Measurements from ENCODE around the gene ITPR3. TPM values are rescaled to one million over a fixed set of nuclear protein-coding genes. Genes with fewer than 3 reads are reported as not detected.

Gene ITPR3
- total and polyA plus RNA-seq, 4 donors, result 0.49 to 2.8 (median 0.71) TPM

DNA sequence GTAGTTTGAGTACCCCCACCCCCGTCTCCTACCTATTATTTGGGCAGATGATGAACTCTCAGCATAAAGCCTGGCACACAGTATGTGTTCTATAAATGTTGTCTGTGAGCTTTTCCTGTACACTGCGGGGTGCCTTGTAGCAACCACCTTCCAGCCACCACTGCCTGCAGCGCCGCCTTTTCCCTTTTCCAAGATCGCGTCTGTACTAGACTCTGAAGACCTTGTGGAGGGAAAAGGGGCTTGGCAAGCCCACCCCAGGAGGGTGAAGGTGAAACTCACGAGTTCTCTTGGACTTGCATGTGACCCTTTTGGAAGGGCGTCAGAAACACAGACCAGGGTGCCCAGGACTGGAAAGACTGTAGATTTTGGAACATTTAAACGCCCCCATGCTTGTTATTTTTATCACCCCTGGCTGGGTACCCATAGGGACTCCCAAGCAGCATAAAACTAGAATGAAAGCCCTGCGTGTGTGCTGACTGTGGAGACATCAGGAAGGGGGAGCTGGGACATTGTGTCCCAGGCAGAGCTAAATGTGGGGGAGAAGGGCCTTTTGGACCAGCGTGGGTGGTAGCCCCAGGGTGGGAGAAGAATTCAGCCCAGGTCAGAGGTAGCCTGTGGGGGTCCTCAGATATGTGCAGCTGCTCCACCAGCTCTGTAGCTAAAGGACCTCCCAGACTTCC lies 49.3 kb upstream of the ITPR3 start:
- Histone ChIP-seq H3K36me3 (ENCODE audit: control insufficient read depth in 4 of 4, insufficient read depth in 3 of 4, low read depth in 1 of 4, low read length in 3 of 4) (peaks cover 0 to 19% (median 13%) of the 10 kb centered on the region in 4 donors), H3K27ac (ENCODE audit: low read depth in 1 of 2, low read length in 2 of 2) (peak overlapping the region; percentile 63 to 85), H3K4me3 (ENCODE audit: low read depth in 1 of 3, low read length in 3 of 3) (peak overlapping the region; percentile 1 to 71 (median 60)), H3K9me3 (ENCODE audit: control insufficient read depth in 4 of 4, low read length in 3 of 4) (no peaks in the 10 kb centered on the region), H3K27me3 (ENCODE audit: control insufficient read depth in 4 of 4, insufficient read depth in 4 of 4, low read length in 3 of 4) (no peaks in the 10 kb centered on the region), H3K4me1 (ENCODE audit: control insufficient read depth in 4 of 4, insufficient read depth in 4 of 4, low read length in 3 of 4) (peaks cover 2 to 14% (median 7%) of the 10 kb centered on the region in 4 donors), H3K9ac (ENCODE audit: low read depth in 1 of 2, low read length in 2 of 2) (peak overlapping the region in 1 of 2 donors; percentile 2)
- 66% methylated on average over 11 of the region's 11 CpGs for WGBS
- DNase-seq (ENCODE audit: low spot score), result no peak
- no peak for TF ChIP-seq NR2F2 (IDR thresholded peaks at IDR 0.05)
- no peak for TF ChIP-seq RAD21 (IDR thresholded peaks at IDR 0.05)
- TF ChIP-seq, protein P1, sequence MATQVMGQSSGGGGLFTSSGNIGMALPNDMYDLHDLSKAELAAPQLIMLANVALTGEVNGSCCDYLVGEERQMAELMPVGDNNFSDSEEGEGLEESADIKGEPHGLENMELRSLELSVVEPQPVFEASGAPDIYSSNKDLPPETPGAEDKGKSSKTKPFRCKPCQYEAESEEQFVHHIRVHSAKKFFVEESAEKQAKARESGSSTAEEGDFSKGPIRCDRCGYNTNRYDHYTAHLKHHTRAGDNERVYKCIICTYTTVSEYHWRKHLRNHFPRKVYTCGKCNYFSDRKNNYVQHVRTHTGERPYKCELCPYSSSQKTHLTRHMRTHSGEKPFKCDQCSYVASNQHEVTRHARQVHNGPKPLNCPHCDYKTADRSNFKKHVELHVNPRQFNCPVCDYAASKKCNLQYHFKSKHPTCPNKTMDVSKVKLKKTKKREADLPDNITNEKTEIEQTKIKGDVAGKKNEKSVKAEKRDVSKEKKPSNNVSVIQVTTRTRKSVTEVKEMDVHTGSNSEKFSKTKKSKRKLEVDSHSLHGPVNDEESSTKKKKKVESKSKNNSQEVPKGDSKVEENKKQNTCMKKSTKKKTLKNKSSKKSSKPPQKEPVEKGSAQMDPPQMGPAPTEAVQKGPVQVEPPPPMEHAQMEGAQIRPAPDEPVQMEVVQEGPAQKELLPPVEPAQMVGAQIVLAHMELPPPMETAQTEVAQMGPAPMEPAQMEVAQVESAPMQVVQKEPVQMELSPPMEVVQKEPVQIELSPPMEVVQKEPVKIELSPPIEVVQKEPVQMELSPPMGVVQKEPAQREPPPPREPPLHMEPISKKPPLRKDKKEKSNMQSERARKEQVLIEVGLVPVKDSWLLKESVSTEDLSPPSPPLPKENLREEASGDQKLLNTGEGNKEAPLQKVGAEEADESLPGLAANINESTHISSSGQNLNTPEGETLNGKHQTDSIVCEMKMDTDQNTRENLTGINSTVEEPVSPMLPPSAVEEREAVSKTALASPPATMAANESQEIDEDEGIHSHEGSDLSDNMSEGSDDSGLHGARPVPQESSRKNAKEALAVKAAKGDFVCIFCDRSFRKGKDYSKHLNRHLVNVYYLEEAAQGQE (IDR thresholded peaks at IDR 0.05), result no peak
- no peak for TF ChIP-seq RXRA (IDR thresholded peaks at IDR 0.05)
- TF ChIP-seq GABPA (IDR thresholded peaks at IDR 0.05 in 1 of 2, conservative IDR thresholded peaks at IDR 0.05 in 1 of 2), result no peak
- TF ChIP-seq FOXA1 (IDR thresholded peaks at IDR 0.05), result no peak
- TF ChIP-seq HNF4G (IDR thresholded peaks at IDR 0.05), result no peak
- TF ChIP-seq MAX (IDR thresholded peaks at IDR 0.05), result no peak
- TF ChIP-seq YY1 (IDR thresholded peaks at IDR 0.05), result no peak
- no peak for TF ChIP-seq SP1 (IDR thresholded peaks at IDR 0.05)
- TF ChIP-seq TAF1 (conservative IDR thresholded peaks at IDR 0.05), result no peak
- TF ChIP-seq FOXA2 (IDR thresholded peaks at IDR 0.05), result no peak
- TF ChIP-seq JUND (IDR thresholded peaks at IDR 0.05), result no peak
- TF ChIP-seq CTCF (IDR thresholded peaks at IDR 0.05; ENCODE audit: low read depth, low read length, missing input control), result no peak
- no peak for TF ChIP-seq HNF4A (conservative IDR thresholded peaks at IDR 0.05)
- TF ChIP-seq EGR1 (IDR thresholded peaks at IDR 0.05; ENCODE audit: low read depth in 2 of 2), result no peak
- TF ChIP-seq, protein P2, sequence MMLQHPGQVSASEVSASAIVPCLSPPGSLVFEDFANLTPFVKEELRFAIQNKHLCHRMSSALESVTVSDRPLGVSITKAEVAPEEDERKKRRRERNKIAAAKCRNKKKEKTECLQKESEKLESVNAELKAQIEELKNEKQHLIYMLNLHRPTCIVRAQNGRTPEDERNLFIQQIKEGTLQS (IDR thresholded peaks at IDR 0.05), result no peak
- TF ChIP-seq, protein P3, sequence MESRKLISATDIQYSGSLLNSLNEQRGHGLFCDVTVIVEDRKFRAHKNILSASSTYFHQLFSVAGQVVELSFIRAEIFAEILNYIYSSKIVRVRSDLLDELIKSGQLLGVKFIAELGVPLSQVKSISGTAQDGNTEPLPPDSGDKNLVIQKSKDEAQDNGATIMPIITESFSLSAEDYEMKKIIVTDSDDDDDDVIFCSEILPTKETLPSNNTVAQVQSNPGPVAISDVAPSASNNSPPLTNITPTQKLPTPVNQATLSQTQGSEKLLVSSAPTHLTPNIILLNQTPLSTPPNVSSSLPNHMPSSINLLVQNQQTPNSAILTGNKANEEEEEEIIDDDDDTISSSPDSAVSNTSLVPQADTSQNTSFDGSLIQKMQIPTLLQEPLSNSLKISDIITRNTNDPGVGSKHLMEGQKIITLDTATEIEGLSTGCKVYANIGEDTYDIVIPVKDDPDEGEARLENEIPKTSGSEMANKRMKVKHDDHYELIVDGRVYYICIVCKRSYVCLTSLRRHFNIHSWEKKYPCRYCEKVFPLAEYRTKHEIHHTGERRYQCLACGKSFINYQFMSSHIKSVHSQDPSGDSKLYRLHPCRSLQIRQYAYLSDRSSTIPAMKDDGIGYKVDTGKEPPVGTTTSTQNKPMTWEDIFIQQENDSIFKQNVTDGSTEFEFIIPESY (IDR thresholded peaks at IDR 0.05), result no peak
